Thyroid gland (tissue), 4 donors: ENCODE data around the gene SOAT2. TPM values are rescaled to one million over a fixed set of nuclear protein-coding genes. Genes with fewer than 3 reads are reported as not detected.

ENCODE experiments used
- DNase-seq, 2 donors: peaks; one replicate each; pipeline ENCODE4 v3.0.0-alpha.2; 2019
- H3K27ac ChIP-seq, 3 donors: fragments of 200-600 bp; sonication (generic); 1 replicate in 2 of 3; 2 replicates in 1 of 3; pipeline ENCODE4 v1.5.1; 2016 to 2019; ENCODE audit warnings: mild to moderate bottlenecking in 1 of 3, moderate library complexity in 1 of 3
- H3K27me3 ChIP-seq: fragments of 200-600 bp; sonication (generic); one replicate; pipeline ENCODE4 v1.5.1; 2019
- H3K36me3 ChIP-seq, 2 donors: fragments of 200-600 bp; sonication (generic); one replicate each; pipeline ENCODE4 v1.5.1; 2016 to 2019
- H3K4me1 ChIP-seq, 2 donors: fragments of 200-600 bp; sonication (generic); one replicate each; pipeline ENCODE4 v1.5.1; 2017 to 2019
- H3K4me3 ChIP-seq, 3 donors: fragments of 200-600 bp; sonication (generic); replicated peaks in 1 of 3; 1 replicate in 2 of 3; 2 replicates in 1 of 3; pipeline ENCODE4 v1.5.1; 2016; ENCODE audit warnings: mild to moderate bottlenecking in 1 of 3
- H3K9me3 ChIP-seq: fragments of 200-600 bp; sonication (generic); one replicate; pipeline ENCODE4 v1.5.1; 2017
- CTCF ChIP-seq, 6 experiments: fragments of 200-600 bp in 3 of 6; fragments of 450-650 bp in 3 of 6; sonication (generic) in 3 of 6; IDR thresholded peaks; one replicate each; pipeline ENCODE4 v1.5.1; 2016 to 2019; ENCODE audit warnings: antibody characterized with exemption in 6 of 6, mild to moderate bottlenecking in 2 of 6, inconsistent platforms in 1 of 6, moderate library complexity in 1 of 6
- POLR2A ChIP-seq, 2 donors: fragments of 450-650 bp; IDR thresholded peaks; one replicate each; pipeline ENCODE4 v1.6.1; 2017; ENCODE audit warnings: antibody characterized with exemption in 2 of 2, mild to moderate bottlenecking in 2 of 2, moderate library complexity in 1 of 2
- WGBS, 2 donors: methylation state at CpG; one replicate each; pipeline ENCODE4 v1.1.5; 2017; 5-methylcytosine and 5-hydroxymethylcytosine counted together
- intact Hi-C: fragments of 100-400 bp; cut with DNase I; formaldehyde crosslinking; loops from one replicate; pipeline ENCODE4 v1.15.1; 2023
- total RNA-seq, 4 donors: library from RNA; depleted of rRNA; stranded (reverse); fragments of >200 nt; gene quantifications; one replicate each; pipeline ENCODE4 v1.2.3, GENCODE V29; 2016

SOAT2 gene
- total RNA-seq, 4 donors from 2014 or later, result 0.40 TPM; not detected in 3

GRCh38 chr12:53056901-53057300, 46.4 kb upstream of the SOAT2 start:
- Histone ChIP-seq H3K4me1 (peaks cover 40 to 58% of the 10 kb centered on the region in 2 donors), H3K27me3 (no peaks in the 10 kb centered on the region), H3K27ac (no peak overlapping the region), H3K9me3 (no peaks in the 10 kb centered on the region), H3K4me3 (no peak overlapping the region), H3K36me3 (peaks cover 25 to 33% of the 10 kb centered on the region in 2 donors)
- WGBS, 2 donors, result 90 to 100% methylated on average over 3 to 7 of the region's 7 CpGs
- DNase-seq, result no peak
- intact Hi-C loops, result no loop called here
- TF ChIP-seq CTCF (IDR thresholded peaks at IDR 0.05) (no peak), POLR2A (IDR thresholded peaks at IDR 0.05) (no peak)

- peaks cover 38 to 58% of the 10 kb centered on the region in 2 donors for H3K4me1 ChIP-seq
- peaks cover 25 to 34% of the 10 kb centered on the region in 2 donors for H3K36me3 ChIP-seq
Measured at GRCh38 chr12:53057816-53058500, 45.3 kb upstream of the SOAT2 start.

GRCh38 chr12:53058674-53059433, 44.4 kb upstream of the SOAT2 start:
- no peaks in the 10 kb centered on the region for H3K9me3 ChIP-seq
- H3K36me3 ChIP-seq, result peaks cover 29 to 43% of the 10 kb centered on the region in 2 donors
- DNase-seq, result no peak
- no peaks in the 10 kb centered on the region for H3K27me3 ChIP-seq
- WGBS, 2 donors, result 81 to 91% methylated on average over 18 to 30 of the region's 35 CpGs
- peaks cover 29 to 57% of the 10 kb centered on the region in 2 donors for H3K4me1 ChIP-seq
- no peak overlapping the region for H3K4me3 ChIP-seq
- intact Hi-C loops, result no loop called here
- peak overlapping the region in 1 of 3 donors; percentile 6 for H3K27ac ChIP-seq
- TF ChIP-seq POLR2A (IDR thresholded peaks at IDR 0.05) (no peak), CTCF (IDR thresholded peaks at IDR 0.05) (no peak)

More at GRCh38 chr12:53057816-53058500, 45.3 kb upstream of the SOAT2 start:
- Histone ChIP-seq H3K27ac (peak overlapping the region in 1 of 3 donors; percentile 36), H3K27me3 (no peaks in the 10 kb centered on the region), H3K4me3 (no peak overlapping the region), H3K9me3 (no peaks in the 10 kb centered on the region)
- intact Hi-C loops, result no loop called here
- 87 to 88% methylated on average over 11 to 13 of the region's 13 CpGs for WGBS, 2 donors
- no peak for TF ChIP-seq CTCF (IDR thresholded peaks at IDR 0.05)
- no peak for TF ChIP-seq POLR2A (IDR thresholded peaks at IDR 0.05)
- DNase-seq, result peak in 1 of 2 donors; percentile 0

- WGBS, 2 donors, result 88 to 92% methylated on average over 10 to 18 of the region's 24 CpGs
- Histone ChIP-seq H3K27me3 (no peaks in the 10 kb centered on the region), H3K4me1 (peaks cover 28 to 57% of the 10 kb centered on the region in 2 donors)
Measured at GRCh38 chr12:53059434-53060063, 43.7 kb upstream of the SOAT2 start.

More at GRCh38 chr12:53059434-53060063, 43.7 kb upstream of the SOAT2 start:
- peaks cover 29 to 44% of the 10 kb centered on the region in 2 donors for H3K36me3 ChIP-seq
- peak overlapping the region in 1 of 3 donors; percentile 6 for H3K27ac ChIP-seq
- no peak for DNase-seq
- intact Hi-C loops, result loop anchor here (10.0 kb wide), 1 partner anchor 135 kb away; no protein-coding TSS in a partner anchor
- no peaks in the 10 kb centered on the region for H3K9me3 ChIP-seq
- no peak overlapping the region for H3K4me3 ChIP-seq
- TF ChIP-seq CTCF (IDR thresholded peaks at IDR 0.05) (no peak), POLR2A (IDR thresholded peaks at IDR 0.05) (no peak)
